ENCODE data around the gene ACOT2.
A peak's percentile ranks its signal among the peaks of the same experiment; 100 is the strongest.
"Not testable (repeated sequence)": the region's sequence is repeated elsewhere in the genome, so short reads cannot be mapped to it uniquely, and the experiment has no call there.

ACOT2 gene

DNA sequence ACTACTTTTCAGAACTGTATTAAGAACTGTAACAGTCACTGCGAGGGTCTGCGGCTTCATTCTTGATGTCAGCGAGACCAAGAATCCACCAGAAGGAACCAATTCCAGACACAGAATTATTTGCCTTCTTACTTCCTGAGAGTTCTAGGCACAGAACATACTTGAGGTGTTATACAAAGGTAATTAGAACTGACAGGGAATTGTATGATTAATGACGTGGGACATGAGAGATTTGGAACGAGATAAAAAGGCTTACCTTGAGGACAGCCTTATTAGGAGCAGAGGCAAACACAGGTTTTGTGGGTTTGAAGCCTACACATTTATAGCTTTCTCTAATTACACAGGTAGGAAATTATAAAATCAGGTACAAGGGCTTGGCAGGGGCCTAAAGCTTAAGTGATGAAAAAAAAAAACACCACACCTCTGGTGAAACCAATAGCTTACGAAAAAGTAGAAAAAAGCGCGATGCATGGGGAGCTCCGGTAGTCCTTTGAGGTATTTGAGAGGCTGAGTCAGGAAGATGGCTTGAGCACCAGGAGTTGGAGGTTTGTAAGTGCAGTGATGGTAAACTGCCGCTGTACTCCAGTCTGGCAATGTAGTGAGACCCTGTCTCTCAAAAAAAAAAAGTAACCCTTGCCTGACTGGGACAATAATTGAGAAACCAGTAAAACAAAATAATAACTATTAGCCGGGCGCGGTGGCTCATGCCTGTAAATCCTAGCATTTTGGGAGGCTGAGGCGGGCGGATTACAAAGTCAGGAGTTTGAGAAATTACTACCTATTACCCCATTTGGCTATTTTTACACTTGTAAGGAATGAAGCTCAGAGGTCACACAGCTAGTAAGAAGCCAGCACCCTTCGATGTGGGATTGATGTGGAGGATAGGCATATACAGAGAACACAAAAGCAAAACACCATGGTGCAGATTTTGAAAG lies 795 bp upstream of the ACOT2 start:
- peak; percentile 43 for DNase-seq (ENCODE audit: low read depth)
- TF ChIP-seq CTCF (conservative IDR thresholded peaks at IDR 0.05; ENCODE audit: low read depth, low read length) = no peak
- H3K4me3 ChIP-seq (ENCODE audit: low read depth, low read length) = peak overlapping the region; percentile 63

- not testable (repeated sequence) for DNase-seq (ENCODE audit: low read depth)
- peak overlapping the region; percentile 63 for H3K4me3 ChIP-seq (ENCODE audit: low read depth, low read length)
Measured at GRCh38 chr14:73568886-73569184, 178 bp upstream of the ACOT2 start.

DNA sequence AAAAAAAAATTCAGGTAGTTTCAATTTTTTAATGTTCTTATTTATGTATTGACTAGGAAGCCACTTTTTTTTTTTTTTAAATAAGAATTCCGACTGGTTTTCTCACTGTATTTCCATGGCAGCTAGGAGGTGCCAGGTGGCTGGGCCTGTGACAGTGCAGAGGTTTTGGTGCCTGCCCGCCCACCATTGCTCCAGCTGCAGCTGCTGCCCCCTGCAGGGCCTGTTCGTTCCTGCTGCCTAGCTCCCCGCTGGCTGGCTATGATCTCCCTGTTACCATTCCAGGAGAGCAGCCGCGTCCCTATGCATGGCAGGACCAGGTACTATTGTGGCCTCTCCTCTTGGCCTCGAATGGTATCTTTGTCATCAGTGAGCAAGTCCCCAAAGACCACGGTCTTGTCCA lies 1.9 kb downstream of the ACOT2 start:
- TF ChIP-seq CTCF (conservative IDR thresholded peaks at IDR 0.05; ENCODE audit: low read depth, low read length) = peak; percentile 64
- peak; percentile 34 for DNase-seq (ENCODE audit: low read depth)
- H3K4me3 ChIP-seq (ENCODE audit: low read depth, low read length) = not testable (repeated sequence)

DNA sequence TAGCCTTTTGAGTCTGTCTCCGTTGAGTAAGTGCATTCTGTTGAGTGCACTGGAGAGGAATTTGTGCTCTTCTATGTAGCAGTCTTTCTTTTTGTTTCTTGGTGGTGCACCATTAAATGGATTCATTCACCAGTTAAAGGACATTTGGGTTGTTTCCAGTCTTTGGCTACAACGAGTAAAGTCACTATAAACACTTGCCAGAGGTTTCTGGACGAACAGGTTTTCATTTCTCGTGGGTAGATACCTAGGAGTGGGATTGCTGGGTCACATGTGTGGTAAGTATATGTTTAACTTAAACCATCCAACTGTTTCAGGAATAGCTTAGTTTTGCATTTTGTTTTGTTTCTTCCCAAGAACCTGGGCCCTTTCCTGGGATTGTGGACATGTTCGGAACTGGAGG lies 4.0 kb downstream of the ACOT2 start:
- H3K4me3 ChIP-seq (ENCODE audit: low read depth, low read length); DNase-seq (ENCODE audit: low read depth): not testable (repeated sequence)

- not testable (repeated sequence) for H3K4me3 ChIP-seq (ENCODE audit: low read depth, low read length); DNase-seq (ENCODE audit: low read depth)
Measured at GRCh38 chr14:73573740-73574139, 4.7 kb downstream of the ACOT2 start.

DNA sequence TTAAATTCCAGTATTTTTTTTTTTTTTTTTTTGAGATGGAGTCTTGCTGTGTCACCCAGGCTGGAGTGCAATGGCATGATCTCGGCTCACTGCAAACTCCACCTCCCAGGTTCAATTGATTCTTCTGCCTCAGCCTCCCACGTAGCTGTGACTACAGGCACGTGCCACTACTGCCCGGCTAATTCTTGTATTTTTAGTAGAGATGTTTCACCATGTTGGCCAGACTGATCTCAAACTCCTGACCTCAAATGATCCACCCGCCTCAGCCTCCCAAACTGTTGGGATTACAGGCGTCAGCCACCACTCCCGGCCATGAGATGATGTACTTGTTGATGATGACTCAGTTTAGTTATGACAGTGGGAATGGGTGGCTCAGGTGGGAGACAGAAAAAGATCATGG lies 5.2 kb downstream of the ACOT2 start:
- not testable (repeated sequence) for DNase-seq (ENCODE audit: low read depth)

DNA sequence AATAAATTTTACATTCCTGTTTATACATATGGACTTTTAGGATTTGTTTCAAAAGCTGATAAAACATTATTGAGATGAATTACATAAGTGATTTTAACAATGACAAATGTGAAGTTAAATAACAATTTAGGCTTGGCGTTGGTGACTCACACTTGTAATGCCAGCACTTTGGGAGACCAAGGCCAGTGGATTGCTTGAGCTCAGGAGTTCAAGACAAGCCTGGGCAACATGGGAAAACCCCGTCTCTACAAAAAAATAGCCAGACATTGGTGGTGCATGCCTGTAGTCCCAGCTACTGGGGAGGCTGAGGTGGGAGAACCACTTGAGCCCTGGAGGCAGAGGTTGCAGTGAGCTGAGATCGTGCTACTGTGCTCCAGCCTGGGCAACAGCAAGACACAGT lies 7.4 kb downstream of the ACOT2 start:
- no peak overlapping the region for H3K4me3 ChIP-seq (ENCODE audit: low read depth, low read length)
- DNase-seq (ENCODE audit: low read depth) = no peak
- TF ChIP-seq CTCF (conservative IDR thresholded peaks at IDR 0.05; ENCODE audit: low read depth, low read length) = no peak

More for the DNA sequence above, 5.2 kb downstream of the ACOT2 start:
- H3K4me3 ChIP-seq (ENCODE audit: low read depth, low read length) = not testable (repeated sequence)

GRCh38 chr14:73577214-73577613 lies 8.2 kb downstream of the ACOT2 start:
- not testable (repeated sequence) for DNase-seq (ENCODE audit: low read depth); H3K4me3 ChIP-seq (ENCODE audit: low read depth, low read length)

DNA sequence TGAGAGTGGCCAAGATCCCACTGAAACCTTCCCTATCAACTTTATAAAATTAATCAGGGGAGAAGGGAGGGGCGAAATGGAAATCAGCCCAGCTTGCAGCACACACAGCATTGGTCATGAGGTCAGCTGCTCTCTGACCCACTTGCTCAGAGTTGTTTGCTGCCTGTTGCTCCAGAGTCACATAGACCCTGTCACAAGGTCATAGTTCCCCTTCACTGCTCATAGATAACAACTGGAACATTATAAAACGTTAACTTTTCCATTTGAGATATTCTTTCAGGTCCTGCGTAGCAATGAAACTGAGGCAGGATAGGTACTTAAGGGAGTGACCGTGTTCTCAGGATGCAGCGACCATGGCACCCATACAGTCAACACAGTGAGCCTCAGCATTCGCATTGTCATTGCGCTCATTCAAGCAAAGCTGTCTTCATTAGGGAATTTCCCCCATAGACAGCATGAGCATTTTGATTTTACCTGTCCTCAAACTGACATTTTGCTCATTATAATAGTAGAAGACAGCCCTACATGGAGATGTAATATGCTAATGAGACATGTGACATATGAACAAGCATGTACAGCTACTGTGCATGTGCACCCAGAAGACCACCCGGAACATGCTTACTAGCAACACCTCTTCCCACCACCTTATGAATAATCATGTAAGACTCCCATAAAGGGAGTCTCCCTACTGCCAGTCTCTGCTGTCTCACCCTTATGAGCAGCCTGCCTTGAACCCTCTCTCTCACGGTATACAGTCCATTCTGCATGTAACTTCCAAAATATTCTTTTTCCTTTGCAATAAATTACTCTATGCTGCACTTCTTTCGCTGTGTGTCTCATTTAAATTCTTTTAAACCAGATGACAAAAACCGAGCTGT lies 13.3 kb downstream of the ACOT2 start:
- not testable (repeated sequence) for H3K4me3 ChIP-seq (ENCODE audit: low read depth, low read length); DNase-seq (ENCODE audit: low read depth)

DNA sequence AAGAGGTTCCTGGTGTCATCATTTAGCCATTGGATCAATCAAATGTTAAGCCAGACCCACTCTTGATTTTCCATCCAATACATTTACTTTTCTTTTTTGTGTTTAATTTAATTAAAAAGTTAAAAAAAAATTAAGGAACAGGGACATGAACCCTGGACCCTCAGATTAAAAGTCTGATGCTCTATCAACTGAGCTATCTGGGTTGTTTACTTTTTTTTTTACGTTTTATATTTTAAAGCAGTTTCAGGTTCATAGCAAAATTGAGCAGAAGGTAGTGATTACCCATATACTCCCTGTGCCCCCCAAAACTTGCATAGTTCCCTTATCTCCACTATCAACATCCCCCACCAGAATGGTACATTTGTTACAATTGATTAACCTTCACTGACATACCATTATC lies 19.7 kb downstream of the ACOT2 start:
- no peak for TF ChIP-seq CTCF (conservative IDR thresholded peaks at IDR 0.05; ENCODE audit: low read depth, low read length)
- H3K4me3 ChIP-seq (ENCODE audit: low read depth, low read length) = no peak overlapping the region
- no peak for DNase-seq (ENCODE audit: low read depth)
